Mucosa of descending colon (tissue), 3 donors: ENCODE measurements around the gene ST6GAL1. TPM values are rescaled to one million over a fixed set of nuclear protein-coding genes. Genes with fewer than 3 reads are reported as not detected.

Experiments used
- ATAC-seq: fragments of 200-7000 bp; cut with Tn5 transposase; one replicate; pipeline ENCODE4 v1.9.1; 2020; ENCODE audit warnings: mild to moderate bottlenecking, moderate library complexity
- DNase-seq, 3 donors: peaks; one replicate each; pipeline ENCODE4 v3.0.0-alpha.2; 2020
- H3K36me3 ChIP-seq: fragments of 200-600 bp; one replicate; pipeline ENCODE4 v1.8.0; 2021; ENCODE audit warnings: low read depth, mild to moderate bottlenecking
- H3K4me1 ChIP-seq: fragments of 200-600 bp; one replicate; pipeline ENCODE4 v1.8.0; 2021; ENCODE audit warnings: low read depth, mild to moderate bottlenecking
- H3K4me3 ChIP-seq: fragments of 200-600 bp; one replicate; pipeline ENCODE4 v1.8.0; 2021; ENCODE audit warnings: mild to moderate bottlenecking
- H3K9me3 ChIP-seq: fragments of 200-600 bp; one replicate; pipeline ENCODE4 v1.8.0; 2021; ENCODE audit warnings: mild to moderate bottlenecking
- intact Hi-C, 2 donors: fragments of 100-400 bp; cut with DNase I in 1 of 2; cut with micrococcal nuclease in 1 of 2; formaldehyde crosslinking; loops; one replicate each; pipeline versions ENCODE4 v1.11.0 to v1.11.1; 2022; cut with DNase I, micrococcal nuclease
- total RNA-seq, 3 donors: library from RNA; stranded (reverse); fragmentation: NEBNext Ultra II Directional in 2 of 3; extraction: Animal tissue kit (Norgen Biotek cat#: 25700) in 2 of 3; gene quantifications; one replicate each; pipeline versions ENCODE4 v1.2.1 to v1.2.4, GENCODE V29; 2021 to 2023
- TF ChIP-seq, protein P1 (sequence below): fragments of 200-600 bp; IDR thresholded peaks from one replicate; pipeline ENCODE4 v1.8.0; 2022; ENCODE audit warnings: antibody characterized with exemption, mild to moderate bottlenecking
- donor health status: DM: no; HTN: no; CAD: no; lungs with moderate emphysema.
- donor health status: DM: no; HTN: no; CAD: no.
- donor health status: DM: no; HTN: yes; CAD: no.

ST6GAL1 gene
- total RNA-seq, 3 donors from 2014 or later = 23.5 to 58.9 (median 53.6) TPM

GRCh38 chr3:187120326-187120725 is 190.0 kb downstream of the ST6GAL1 start:
- H3K9me3 ChIP-seq = no peaks in the 10 kb centered on the region
- H3K4me1 ChIP-seq = no peaks in the 10 kb centered on the region
- ATAC-seq (no peak), DNase-seq (no peak)
- H3K36me3 ChIP-seq = no peaks in the 10 kb centered on the region
- intact Hi-C loops = no loop called here
- no peak overlapping the region for H3K4me3 ChIP-seq
- TF ChIP-seq, protein P1, sequence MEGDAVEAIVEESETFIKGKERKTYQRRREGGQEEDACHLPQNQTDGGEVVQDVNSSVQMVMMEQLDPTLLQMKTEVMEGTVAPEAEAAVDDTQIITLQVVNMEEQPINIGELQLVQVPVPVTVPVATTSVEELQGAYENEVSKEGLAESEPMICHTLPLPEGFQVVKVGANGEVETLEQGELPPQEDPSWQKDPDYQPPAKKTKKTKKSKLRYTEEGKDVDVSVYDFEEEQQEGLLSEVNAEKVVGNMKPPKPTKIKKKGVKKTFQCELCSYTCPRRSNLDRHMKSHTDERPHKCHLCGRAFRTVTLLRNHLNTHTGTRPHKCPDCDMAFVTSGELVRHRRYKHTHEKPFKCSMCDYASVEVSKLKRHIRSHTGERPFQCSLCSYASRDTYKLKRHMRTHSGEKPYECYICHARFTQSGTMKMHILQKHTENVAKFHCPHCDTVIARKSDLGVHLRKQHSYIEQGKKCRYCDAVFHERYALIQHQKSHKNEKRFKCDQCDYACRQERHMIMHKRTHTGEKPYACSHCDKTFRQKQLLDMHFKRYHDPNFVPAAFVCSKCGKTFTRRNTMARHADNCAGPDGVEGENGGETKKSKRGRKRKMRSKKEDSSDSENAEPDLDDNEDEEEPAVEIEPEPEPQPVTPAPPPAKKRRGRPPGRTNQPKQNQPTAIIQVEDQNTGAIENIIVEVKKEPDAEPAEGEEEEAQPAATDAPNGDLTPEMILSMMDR = no peak

DNA sequence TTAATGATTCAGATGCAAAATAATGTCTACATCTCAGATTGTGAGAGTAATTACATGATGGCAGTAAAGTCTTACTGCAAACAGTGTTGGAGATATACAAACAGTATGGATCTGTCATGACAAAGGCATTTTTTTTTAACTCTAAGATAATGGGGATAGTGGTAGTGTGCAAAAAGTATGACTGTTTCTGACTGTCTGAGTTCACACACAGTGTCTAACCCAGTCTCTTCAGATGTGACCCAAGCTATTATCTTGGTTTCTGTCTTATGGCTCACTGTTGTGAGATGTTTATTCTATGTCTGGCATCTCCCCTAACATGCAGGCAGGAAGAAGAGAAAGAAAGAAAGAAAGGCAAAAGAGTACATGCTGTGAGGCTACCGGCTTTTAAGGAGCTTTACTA is 191.9 kb downstream of the ST6GAL1 start:
- no peaks in the 10 kb centered on the region for H3K36me3 ChIP-seq
- DNase-seq (no peak), ATAC-seq (no peak)
- TF ChIP-seq, protein P1 = no peak
- H3K4me3 ChIP-seq = no peak overlapping the region
- H3K4me1 ChIP-seq = no peaks in the 10 kb centered on the region
- no peaks in the 10 kb centered on the region for H3K9me3 ChIP-seq
- intact Hi-C loops = no loop called here

GRCh38 chr3:187125319-187126031 is 195.1 kb downstream of the ST6GAL1 start:
- no peaks in the 10 kb centered on the region for H3K9me3 ChIP-seq
- no peak overlapping the region for H3K4me3 ChIP-seq
- TF ChIP-seq, protein P1 = no peak
- no peaks in the 10 kb centered on the region for H3K4me1 ChIP-seq
- DNase-seq (no peak), ATAC-seq (peak; percentile 24)
- H3K36me3 ChIP-seq = no peaks in the 10 kb centered on the region
- intact Hi-C loops = no loop called here

Other genes starting within 250 kb of the ST6GAL1 start
- 1 to 10 TPM in 1 of 3 donors, under 1 TPM in 2; 0.12 to 3.2 (median 0.44) TPM for gene KNG1, start 213.2 kb upstream of the ST6GAL1 start, total RNA-seq
- gene EIF4A2, start 146.9 kb upstream of the ST6GAL1 start, total RNA-seq = 100 to 1,000 TPM; 218 to 536 (median 316) TPM
- gene RFC4, start 124.0 kb upstream of the ST6GAL1 start, total RNA-seq = 10 to 100 TPM in 2 of 3 donors, 1 to 10 TPM in 1; 5.6 to 19.9 (median 15.0) TPM
- 1 to 10 TPM in 2 of 3 donors, under 1 TPM in 1; 0.12 to 4.7 (median 1.3) TPM for gene ADIPOQ, start 87.8 kb upstream of the ST6GAL1 start, total RNA-seq
- 1 to 10 TPM; 1.4 to 5.8 (median 2.9) TPM for gene RPL39L, start 209.0 kb downstream of the ST6GAL1 start, total RNA-seq